Activated CD4-positive, alpha-beta T cell treated with anti-CD3 and anti-CD28 coated beads for 24 hours (primary cell): ENCODE results near the gene WDR48.
A peak's percentile ranks its signal among the peaks of the same experiment; 100 is the strongest.
"Not testable (repeated sequence)": the region's sequence is repeated elsewhere in the genome, so short reads cannot be mapped to it uniquely, and the experiment has no call there.

Source experiments
- DNase-seq, 2 donors: peaks; one replicate each; pipeline ENCODE4 v3.0.0-alpha.2; 2020; ENCODE audit warnings: low read depth in 2 of 2

Gene WDR48

GRCh38 chr3:39051649-39052561, at the start of gene WDR48, which contains the start of gene SCN11A:
TSS of gene WDR48 (plus strand) at chr3:39052016. CDS start at chr3:39052026, 10 bp downstream.
TSS of gene SCN11A (minus strand) at chr3:39051944. CDS start at chr3:38950362, 101,582 bp downstream.
- DNase-seq: peak; percentile 78 to 88

- DNase-seq: no peak
Measured at GRCh38 chr3:39005295-39005694, 46.5 kb upstream of the WDR48 start.

GRCh38 chr3:39011191-39011736, 40.6 kb upstream of the WDR48 start:
- no peak for DNase-seq

GRCh38 chr3:39013289-39013688, 38.5 kb upstream of the WDR48 start:
- no peak for DNase-seq

GRCh38 chr3:39013921-39014509, 37.8 kb upstream of the WDR48 start:
- DNase-seq: no peak

- no peak for DNase-seq
Measured at GRCh38 chr3:39015418-39015817, 36.4 kb upstream of the WDR48 start.

- DNase-seq: no peak
Measured at GRCh38 chr3:39019299-39019698, 32.5 kb upstream of the WDR48 start.

- no peak for DNase-seq
Measured at GRCh38 chr3:39021029-39021428, 30.8 kb upstream of the WDR48 start.

- no peak for DNase-seq
Measured at GRCh38 chr3:39021465-39022285, 30.1 kb upstream of the WDR48 start.

GRCh38 chr3:39022286-39022630, 29.6 kb upstream of the WDR48 start:
- no peak for DNase-seq

- DNase-seq: no peak
Measured at GRCh38 chr3:39024497-39024896, 27.3 kb upstream of the WDR48 start.

- no peak for DNase-seq
Measured at GRCh38 chr3:39025222-39025970, 26.4 kb upstream of the WDR48 start.

- DNase-seq: no peak
Measured at GRCh38 chr3:39028546-39028945, 23.3 kb upstream of the WDR48 start.

GRCh38 chr3:39029556-39029955, 22.3 kb upstream of the WDR48 start:
- DNase-seq: no peak

- DNase-seq: no peak
Measured at GRCh38 chr3:39038165-39038564, 13.7 kb upstream of the WDR48 start.

- DNase-seq: no peak
Measured at GRCh38 chr3:39050029-39050428, 1.8 kb upstream of the WDR48 start.

GRCh38 chr3:39052583-39052982, 767 bp downstream of the WDR48 start:
- DNase-seq: no peak

GRCh38 chr3:39053696-39054095, 1.9 kb downstream of the WDR48 start:
- DNase-seq: no peak

GRCh38 chr3:39056151-39056550, 4.3 kb downstream of the WDR48 start:
- DNase-seq: no peak

- not testable (repeated sequence) for DNase-seq
Measured at GRCh38 chr3:39061228-39061627, 9.4 kb downstream of the WDR48 start.

GRCh38 chr3:39062180-39062579, 10.4 kb downstream of the WDR48 start:
- no peak for DNase-seq
